Measurements from ENCODE around the gene TRPC4. TPM values are rescaled to one million over a fixed set of nuclear protein-coding genes. Genes with fewer than 3 reads are reported as not detected.
A peak's percentile ranks its signal among the peaks of the same experiment; 100 is the strongest.

The TRPC4 gene
- polyA plus RNA-seq, 3 donors, result not detected

- no CpG with 5 or more reads among the region's 1 CpG for WGBS (ENCODE audit: insufficient coverage)
- Histone ChIP-seq H3K9me3 (replicated peaks in 1 of 2; ENCODE audit: control insufficient read depth in 1 of 2, insufficient read depth in 1 of 2, low read length in 2 of 2) (no peaks in the 10 kb centered on the region), H2AFZ (ENCODE audit: insufficient read depth, low read depth, low read length, poor library complexity, severe bottlenecking) (no peak overlapping the region), H3K9ac (ENCODE audit: insufficient read depth, low read length, poor library complexity, severe bottlenecking) (no peak overlapping the region), H3K4me3 (replicated peaks in 1 of 3; ENCODE audit: low read depth in 2 of 3, low read length in 3 of 3) (no peak overlapping the region), H4K20me1 (ENCODE audit: insufficient read depth, low read length) (no peaks in the 10 kb centered on the region), H3K79me2 (ENCODE audit: insufficient read depth, low read length) (no peaks in the 10 kb centered on the region), H3K36me3 (replicated peaks in 1 of 2; ENCODE audit: control insufficient read depth in 1 of 2, insufficient read depth in 2 of 2, low read length in 2 of 2) (no peaks in the 10 kb centered on the region), H3K27me3 (ENCODE audit: control insufficient read depth in 2 of 2, insufficient read depth in 2 of 2, low read length in 2 of 2) (no peaks in the 10 kb centered on the region), H3K4me1 (ENCODE audit: control insufficient read depth in 1 of 2, insufficient read depth in 2 of 2, low read length in 2 of 2) (no peaks in the 10 kb centered on the region), H3K4me2 (replicated peaks; ENCODE audit: extremely low read depth, low read length, poor library complexity, severe bottlenecking) (no peak overlapping the region), H3K27ac (ENCODE audit: low read depth in 1 of 2, low read length in 2 of 2) (no peak overlapping the region)
- H3K27me3 Mint-ChIP-seq (ENCODE audit: low read depth in 3 of 3), result peaks cover 0 to 1% (median 0%) of the 10 kb centered on the region in 3 donors
- H3K4me3 Mint-ChIP-seq, result no peak overlapping the region
- TF ChIP-seq, protein P1, sequence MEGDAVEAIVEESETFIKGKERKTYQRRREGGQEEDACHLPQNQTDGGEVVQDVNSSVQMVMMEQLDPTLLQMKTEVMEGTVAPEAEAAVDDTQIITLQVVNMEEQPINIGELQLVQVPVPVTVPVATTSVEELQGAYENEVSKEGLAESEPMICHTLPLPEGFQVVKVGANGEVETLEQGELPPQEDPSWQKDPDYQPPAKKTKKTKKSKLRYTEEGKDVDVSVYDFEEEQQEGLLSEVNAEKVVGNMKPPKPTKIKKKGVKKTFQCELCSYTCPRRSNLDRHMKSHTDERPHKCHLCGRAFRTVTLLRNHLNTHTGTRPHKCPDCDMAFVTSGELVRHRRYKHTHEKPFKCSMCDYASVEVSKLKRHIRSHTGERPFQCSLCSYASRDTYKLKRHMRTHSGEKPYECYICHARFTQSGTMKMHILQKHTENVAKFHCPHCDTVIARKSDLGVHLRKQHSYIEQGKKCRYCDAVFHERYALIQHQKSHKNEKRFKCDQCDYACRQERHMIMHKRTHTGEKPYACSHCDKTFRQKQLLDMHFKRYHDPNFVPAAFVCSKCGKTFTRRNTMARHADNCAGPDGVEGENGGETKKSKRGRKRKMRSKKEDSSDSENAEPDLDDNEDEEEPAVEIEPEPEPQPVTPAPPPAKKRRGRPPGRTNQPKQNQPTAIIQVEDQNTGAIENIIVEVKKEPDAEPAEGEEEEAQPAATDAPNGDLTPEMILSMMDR (IDR thresholded peaks at IDR 0.05), result no peak
- H3K27ac Mint-ChIP-seq, result no peak overlapping the region
- no peaks in the 10 kb centered on the region for H3K4me1 Mint-ChIP-seq
- H3K9me3 Mint-ChIP-seq, result peaks cover 0 to 2% (median 0%) of the 10 kb centered on the region in 7 donors
- no peak for DNase-seq
- intact Hi-C loops (cut with micrococcal nuclease), result no loop called here
- no peaks in the 10 kb centered on the region for H3K36me3 Mint-ChIP-seq
These were observed 93.7 kb downstream of the TRPC4 start for GRCh38 chr13:37775871-37776270.

DNA sequence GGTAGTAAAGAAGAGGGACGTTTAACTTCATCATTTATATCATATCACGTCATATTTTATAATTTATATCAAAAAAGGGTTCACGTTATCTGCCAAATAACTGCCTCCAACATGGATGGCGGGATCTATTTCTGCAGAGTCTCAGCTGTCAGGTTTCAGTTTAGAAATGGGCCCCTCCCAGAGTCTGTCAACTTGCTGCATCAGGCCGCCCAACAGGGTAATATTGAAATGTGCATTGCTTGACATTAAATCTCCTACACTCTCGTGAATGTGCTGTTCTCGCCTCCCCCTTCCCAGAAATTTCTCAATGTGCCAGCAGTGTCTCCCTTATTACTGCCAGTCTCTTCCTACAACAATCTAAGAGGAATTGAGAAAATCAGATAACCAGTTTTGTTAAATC lies 96.9 kb downstream of the TRPC4 start:
- no peaks in the 10 kb centered on the region for H3K36me3 Mint-ChIP-seq
- H3K4me3 Mint-ChIP-seq, result no peak overlapping the region
- Histone ChIP-seq H3K4me2 (replicated peaks; ENCODE audit: extremely low read depth, low read length, poor library complexity, severe bottlenecking) (no peak overlapping the region), H2AFZ (ENCODE audit: insufficient read depth, low read depth, low read length, poor library complexity, severe bottlenecking) (no peak overlapping the region), H3K4me3 (replicated peaks in 1 of 3; ENCODE audit: low read depth in 2 of 3, low read length in 3 of 3) (no peak overlapping the region), H3K27ac (ENCODE audit: low read depth in 1 of 2, low read length in 2 of 2) (no peak overlapping the region), H3K4me1 (ENCODE audit: control insufficient read depth in 1 of 2, insufficient read depth in 2 of 2, low read length in 2 of 2) (no peaks in the 10 kb centered on the region), H4K20me1 (ENCODE audit: insufficient read depth, low read length) (no peaks in the 10 kb centered on the region), H3K27me3 (ENCODE audit: control insufficient read depth in 2 of 2, insufficient read depth in 2 of 2, low read length in 2 of 2) (no peaks in the 10 kb centered on the region), H3K36me3 (replicated peaks in 1 of 2; ENCODE audit: control insufficient read depth in 1 of 2, insufficient read depth in 2 of 2, low read length in 2 of 2) (no peaks in the 10 kb centered on the region), H3K9ac (ENCODE audit: insufficient read depth, low read length, poor library complexity, severe bottlenecking) (no peak overlapping the region), H3K9me3 (replicated peaks in 1 of 2; ENCODE audit: control insufficient read depth in 1 of 2, insufficient read depth in 1 of 2, low read length in 2 of 2) (no peaks in the 10 kb centered on the region), H3K79me2 (ENCODE audit: insufficient read depth, low read length) (no peaks in the 10 kb centered on the region)
- no peak for DNase-seq
- H3K27ac Mint-ChIP-seq, result peak overlapping the region in 1 of 7 donors; percentile 2
- WGBS (ENCODE audit: insufficient coverage), result no CpG with 5 or more reads among the region's 7 CpGs
- no peaks in the 10 kb centered on the region for H3K4me1 Mint-ChIP-seq
- peaks cover 0 to 2% (median 0%) of the 10 kb centered on the region in 7 donors for H3K9me3 Mint-ChIP-seq
- peaks cover 0 to 1% (median 0%) of the 10 kb centered on the region in 3 donors for H3K27me3 Mint-ChIP-seq (ENCODE audit: low read depth in 3 of 3)
- intact Hi-C loops (cut with micrococcal nuclease), result no loop called here
- TF ChIP-seq, protein P1 (IDR thresholded peaks at IDR 0.05), result no peak

All from CD14-positive monocyte (primary cell).